ENCODE measurements around the gene NRBF2. TPM values are rescaled to one million over a fixed set of nuclear protein-coding genes. Genes with fewer than 3 reads are reported as not detected.

NRBF2 gene
- total RNA-seq, 4 donors from 2014 or later, result 17.3 to 24.0 (median 22.7) TPM

DNA sequence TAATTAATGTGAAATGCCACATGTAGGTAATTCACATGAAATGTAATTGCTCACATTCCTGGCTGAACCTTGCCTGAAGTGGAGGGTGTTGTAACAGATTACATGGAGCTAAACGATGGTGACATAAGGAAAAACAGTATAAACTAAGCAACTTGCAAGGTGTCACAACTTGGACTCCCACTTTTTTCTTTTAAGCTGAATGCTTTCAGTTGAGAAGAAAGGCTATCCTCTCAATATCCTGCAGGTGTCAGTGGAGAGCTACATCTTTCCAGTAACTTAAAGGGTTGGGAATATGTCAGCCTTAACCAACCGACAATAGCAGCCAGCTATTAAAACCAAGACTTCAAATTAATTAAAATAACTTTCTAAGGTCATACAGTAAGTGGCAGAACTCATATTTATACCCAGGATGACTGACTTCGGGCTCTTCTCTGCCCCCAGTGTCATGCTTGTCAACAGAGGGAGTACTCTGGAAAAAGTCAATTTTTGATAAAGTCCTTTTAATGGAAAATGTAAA is 33.7 kb downstream of the NRBF2 start:
- DNase-seq (ENCODE audit: low spot score in 2 of 2), result no peak
- intact Hi-C loops (cut with DNase I; ENCODE audit: low total_unique reads), result loop anchor here (10.0 kb wide), 1 partner anchor 558 kb away; no protein-coding TSS in a partner anchor
- 14 to 15% methylated on average over 3 of the region's 3 CpGs for WGBS, 2 donors
- H3K4me3 ChIP-seq (ENCODE audit: low read depth, poor library complexity, severe bottlenecking), result no peak overlapping the region
- TF ChIP-seq, protein P1, sequence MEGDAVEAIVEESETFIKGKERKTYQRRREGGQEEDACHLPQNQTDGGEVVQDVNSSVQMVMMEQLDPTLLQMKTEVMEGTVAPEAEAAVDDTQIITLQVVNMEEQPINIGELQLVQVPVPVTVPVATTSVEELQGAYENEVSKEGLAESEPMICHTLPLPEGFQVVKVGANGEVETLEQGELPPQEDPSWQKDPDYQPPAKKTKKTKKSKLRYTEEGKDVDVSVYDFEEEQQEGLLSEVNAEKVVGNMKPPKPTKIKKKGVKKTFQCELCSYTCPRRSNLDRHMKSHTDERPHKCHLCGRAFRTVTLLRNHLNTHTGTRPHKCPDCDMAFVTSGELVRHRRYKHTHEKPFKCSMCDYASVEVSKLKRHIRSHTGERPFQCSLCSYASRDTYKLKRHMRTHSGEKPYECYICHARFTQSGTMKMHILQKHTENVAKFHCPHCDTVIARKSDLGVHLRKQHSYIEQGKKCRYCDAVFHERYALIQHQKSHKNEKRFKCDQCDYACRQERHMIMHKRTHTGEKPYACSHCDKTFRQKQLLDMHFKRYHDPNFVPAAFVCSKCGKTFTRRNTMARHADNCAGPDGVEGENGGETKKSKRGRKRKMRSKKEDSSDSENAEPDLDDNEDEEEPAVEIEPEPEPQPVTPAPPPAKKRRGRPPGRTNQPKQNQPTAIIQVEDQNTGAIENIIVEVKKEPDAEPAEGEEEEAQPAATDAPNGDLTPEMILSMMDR (IDR thresholded peaks at IDR 0.05), result peak in 2 of 3 donors; percentile 68 to 80
- no peak for TF ChIP-seq POLR2A (IDR thresholded peaks at IDR 0.05)

- no peak for DNase-seq (ENCODE audit: low spot score in 2 of 2)
- 69 to 73% methylated on average over 2 of the region's 2 CpGs for WGBS, 2 donors
- no peak overlapping the region for H3K4me3 ChIP-seq (ENCODE audit: low read depth, poor library complexity, severe bottlenecking)
- intact Hi-C loops (cut with DNase I; ENCODE audit: low total_unique reads), result loop anchor here (10.0 kb wide), 1 partner anchor 556 kb away; no protein-coding TSS in a partner anchor
- no peak for TF ChIP-seq POLR2A (IDR thresholded peaks at IDR 0.05)
- TF ChIP-seq, protein P1 (IDR thresholded peaks at IDR 0.05), result no peak
Observed at GRCh38 chr10:63168821-63169462, 35.8 kb downstream of the NRBF2 start.

DNA sequence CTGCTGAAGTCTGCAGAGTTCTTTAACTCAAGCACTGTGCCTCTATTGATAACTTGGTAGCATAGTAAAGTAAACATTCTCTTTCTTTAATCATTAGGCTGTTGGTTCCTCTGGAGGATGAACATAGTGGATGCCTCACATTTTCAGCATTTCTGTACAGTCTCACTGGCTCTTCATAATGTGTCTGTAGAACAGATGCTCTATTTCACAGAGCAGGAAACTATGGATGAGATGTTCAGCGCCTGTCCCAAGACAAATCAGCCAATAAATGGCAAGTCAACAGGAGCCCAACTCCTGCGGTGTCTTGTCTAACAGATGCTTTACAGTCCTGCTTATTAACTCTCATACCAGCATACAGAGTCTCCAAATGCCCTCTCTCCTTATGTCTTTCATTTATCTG is 36.5 kb downstream of the NRBF2 start:
- intact Hi-C loops (cut with DNase I; ENCODE audit: low total_unique reads), result loop anchor here (10.0 kb wide), 1 partner anchor 555 kb away; no protein-coding TSS in a partner anchor
- DNase-seq (ENCODE audit: low spot score in 2 of 2), result no peak
- WGBS, 2 donors, result 74 to 87% methylated on average over 2 of the region's 2 CpGs
- H3K4me3 ChIP-seq (ENCODE audit: low read depth, poor library complexity, severe bottlenecking), result no peak overlapping the region
- TF ChIP-seq POLR2A (IDR thresholded peaks at IDR 0.05), result no peak
- TF ChIP-seq, protein P1 (IDR thresholded peaks at IDR 0.05), result no peak

DNA sequence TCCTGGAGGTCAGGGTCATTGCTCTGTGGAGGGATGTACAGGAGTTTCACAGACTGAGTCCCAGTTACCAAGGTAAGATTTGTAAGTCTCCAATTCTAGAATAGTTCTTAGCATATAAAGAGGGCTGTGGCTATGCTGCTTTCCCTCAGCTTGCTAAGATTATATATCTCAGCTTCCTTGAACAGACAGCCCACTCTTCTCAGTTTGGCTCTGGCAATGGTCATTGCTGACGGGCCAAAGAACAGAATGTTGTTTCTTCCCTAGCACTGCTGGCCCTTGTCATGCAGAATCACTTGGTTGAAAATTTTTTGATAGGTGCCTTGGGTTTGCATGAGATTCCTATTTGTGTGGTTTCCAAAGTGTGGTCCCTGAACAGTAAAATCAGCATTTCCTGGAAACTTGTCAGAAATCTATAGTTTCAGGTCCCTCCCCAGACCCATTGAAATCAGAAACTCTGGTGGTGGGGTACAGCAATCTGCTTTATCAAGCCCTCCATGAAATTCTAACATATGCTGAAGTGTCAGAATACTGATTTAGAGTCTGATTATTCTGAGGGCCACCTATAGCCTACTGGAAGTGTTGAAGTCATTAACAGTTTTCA is 38.2 kb downstream of the NRBF2 start:
- no peak for DNase-seq (ENCODE audit: low spot score in 2 of 2)
- intact Hi-C loops (cut with DNase I; ENCODE audit: low total_unique reads), result no loop called here
- no peak overlapping the region for H3K4me3 ChIP-seq (ENCODE audit: low read depth, poor library complexity, severe bottlenecking)
- 73 to 92% methylated on average over 1 of the region's 1 CpG for WGBS, 2 donors
- TF ChIP-seq POLR2A (IDR thresholded peaks at IDR 0.05), result no peak
- TF ChIP-seq, protein P1 (IDR thresholded peaks at IDR 0.05), result no peak

DNA sequence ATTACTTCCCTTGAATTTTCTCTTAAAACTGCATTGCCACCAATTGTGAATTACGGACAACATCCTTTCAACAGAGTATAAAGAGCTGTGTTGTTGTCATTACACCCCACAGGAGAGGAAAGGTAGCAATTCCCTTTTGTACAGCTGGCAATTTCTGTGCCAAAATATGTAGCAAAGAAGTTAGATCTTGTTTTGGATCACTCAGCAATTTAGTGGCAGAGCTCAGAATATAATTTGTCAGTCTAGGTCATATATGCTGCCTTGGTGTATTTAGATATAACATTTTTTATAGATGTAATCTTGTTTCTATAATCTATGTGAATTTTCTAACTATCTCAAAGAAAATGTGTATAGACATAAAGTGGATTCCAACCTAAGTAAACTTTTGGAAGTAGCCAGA is 38.8 kb downstream of the NRBF2 start:
- DNase-seq (ENCODE audit: low spot score in 2 of 2), result no peak
- no peak overlapping the region for H3K4me3 ChIP-seq (ENCODE audit: low read depth, poor library complexity, severe bottlenecking)
- TF ChIP-seq, protein P1 (IDR thresholded peaks at IDR 0.05), result no peak
- TF ChIP-seq POLR2A (IDR thresholded peaks at IDR 0.05), result no peak
- intact Hi-C loops (cut with DNase I; ENCODE audit: low total_unique reads), result no loop called here
- 93 to 97% methylated on average over 1 of the region's 1 CpG for WGBS, 2 donors
